ENCODE measurements around the gene HIGD1A. TPM values are rescaled to one million over a fixed set of nuclear protein-coding genes. Genes with fewer than 3 reads are reported as not detected.

Gene HIGD1A
- total RNA-seq, 1 donor from 2014 or later: 67.6 TPM

GRCh38 chr3:42805141-42805821 lies 991 bp upstream of the HIGD1A start:
- no peaks in the 10 kb centered on the region for H3K36me3 Mint-ChIP-seq (ENCODE audit: unreplicated experiment)
- peak overlapping the region; percentile 98 for H3K4me3 Mint-ChIP-seq (ENCODE audit: unreplicated experiment)
- TF ChIP-seq, protein P1, sequence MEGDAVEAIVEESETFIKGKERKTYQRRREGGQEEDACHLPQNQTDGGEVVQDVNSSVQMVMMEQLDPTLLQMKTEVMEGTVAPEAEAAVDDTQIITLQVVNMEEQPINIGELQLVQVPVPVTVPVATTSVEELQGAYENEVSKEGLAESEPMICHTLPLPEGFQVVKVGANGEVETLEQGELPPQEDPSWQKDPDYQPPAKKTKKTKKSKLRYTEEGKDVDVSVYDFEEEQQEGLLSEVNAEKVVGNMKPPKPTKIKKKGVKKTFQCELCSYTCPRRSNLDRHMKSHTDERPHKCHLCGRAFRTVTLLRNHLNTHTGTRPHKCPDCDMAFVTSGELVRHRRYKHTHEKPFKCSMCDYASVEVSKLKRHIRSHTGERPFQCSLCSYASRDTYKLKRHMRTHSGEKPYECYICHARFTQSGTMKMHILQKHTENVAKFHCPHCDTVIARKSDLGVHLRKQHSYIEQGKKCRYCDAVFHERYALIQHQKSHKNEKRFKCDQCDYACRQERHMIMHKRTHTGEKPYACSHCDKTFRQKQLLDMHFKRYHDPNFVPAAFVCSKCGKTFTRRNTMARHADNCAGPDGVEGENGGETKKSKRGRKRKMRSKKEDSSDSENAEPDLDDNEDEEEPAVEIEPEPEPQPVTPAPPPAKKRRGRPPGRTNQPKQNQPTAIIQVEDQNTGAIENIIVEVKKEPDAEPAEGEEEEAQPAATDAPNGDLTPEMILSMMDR (IDR thresholded peaks at IDR 0.05; ENCODE audit: partially characterized antibody, unreplicated experiment): no peak
- peak; percentile 56 for DNase-seq
- peaks cover 24% of the 10 kb centered on the region for H3K4me1 Mint-ChIP-seq (ENCODE audit: low read depth, unreplicated experiment)
- peak overlapping the region; percentile 29 for H3K27ac Mint-ChIP-seq (ENCODE audit: unreplicated experiment)
- H3K27me3 Mint-ChIP-seq (ENCODE audit: unreplicated experiment): peaks cover 18% of the 10 kb centered on the region
- peaks cover 15% of the 10 kb centered on the region for H3K9me3 Mint-ChIP-seq (ENCODE audit: unreplicated experiment)

DNA sequence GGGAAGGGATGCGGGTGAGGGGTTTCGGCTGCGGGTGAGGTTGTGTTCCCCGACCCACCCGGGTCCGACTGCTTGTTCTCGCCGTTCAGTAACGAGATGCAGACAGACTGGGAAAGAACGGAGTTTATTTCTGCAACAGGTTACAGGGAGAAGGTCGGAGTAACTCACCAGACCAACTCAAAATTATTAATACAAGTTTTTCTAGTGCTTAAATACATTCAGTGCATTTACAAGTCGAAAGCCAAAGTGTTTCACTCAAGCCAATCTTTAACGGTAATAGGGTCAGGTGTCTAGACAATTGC lies 492 bp upstream of the HIGD1A start:
- TF ChIP-seq, protein P1 (IDR thresholded peaks at IDR 0.05; ENCODE audit: partially characterized antibody, unreplicated experiment): no peak
- no peak for DNase-seq
- Mint-ChIP-seq H3K36me3 (ENCODE audit: unreplicated experiment) (no peaks in the 10 kb centered on the region), H3K9me3 (ENCODE audit: unreplicated experiment) (peaks cover 15% of the 10 kb centered on the region), H3K27me3 (ENCODE audit: unreplicated experiment) (peaks cover 18% of the 10 kb centered on the region), H3K4me3 (ENCODE audit: unreplicated experiment) (peak overlapping the region; percentile 98), H3K4me1 (ENCODE audit: low read depth, unreplicated experiment) (peaks cover 25% of the 10 kb centered on the region), H3K27ac (ENCODE audit: unreplicated experiment) (peak overlapping the region; percentile 29)

GRCh38 chr3:42803414-42804105 lies 730 bp downstream of the HIGD1A start:
- Mint-ChIP-seq H3K9me3 (ENCODE audit: unreplicated experiment) (peaks cover 15% of the 10 kb centered on the region), H3K4me3 (ENCODE audit: unreplicated experiment) (peak overlapping the region; percentile 98), H3K4me1 (ENCODE audit: low read depth, unreplicated experiment) (peaks cover 30% of the 10 kb centered on the region), H3K27ac (ENCODE audit: unreplicated experiment) (peak overlapping the region; percentile 96), H3K36me3 (ENCODE audit: unreplicated experiment) (no peaks in the 10 kb centered on the region), H3K27me3 (ENCODE audit: unreplicated experiment) (peaks cover 15% of the 10 kb centered on the region)
- TF ChIP-seq, protein P1 (IDR thresholded peaks at IDR 0.05; ENCODE audit: partially characterized antibody, unreplicated experiment): no peak
- DNase-seq: peak; percentile 55

GRCh38 chr3:42802876-42803413 lies 1.3 kb downstream of the HIGD1A start:
- Mint-ChIP-seq H3K4me3 (ENCODE audit: unreplicated experiment) (peak overlapping the region; percentile 98), H3K4me1 (ENCODE audit: low read depth, unreplicated experiment) (peaks cover 30% of the 10 kb centered on the region)

More at GRCh38 chr3:42802876-42803413, 1.3 kb downstream of the HIGD1A start:
- Mint-ChIP-seq H3K27me3 (ENCODE audit: unreplicated experiment) (peaks cover 15% of the 10 kb centered on the region), H3K9me3 (ENCODE audit: unreplicated experiment) (peaks cover 15% of the 10 kb centered on the region), H3K36me3 (ENCODE audit: unreplicated experiment) (no peaks in the 10 kb centered on the region), H3K27ac (ENCODE audit: unreplicated experiment) (peak overlapping the region; percentile 96)
- TF ChIP-seq, protein P1 (IDR thresholded peaks at IDR 0.05; ENCODE audit: partially characterized antibody, unreplicated experiment): no peak
- no peak for DNase-seq
